ENCODE measurements around the gene STXBP3.

STXBP3 gene

DNA sequence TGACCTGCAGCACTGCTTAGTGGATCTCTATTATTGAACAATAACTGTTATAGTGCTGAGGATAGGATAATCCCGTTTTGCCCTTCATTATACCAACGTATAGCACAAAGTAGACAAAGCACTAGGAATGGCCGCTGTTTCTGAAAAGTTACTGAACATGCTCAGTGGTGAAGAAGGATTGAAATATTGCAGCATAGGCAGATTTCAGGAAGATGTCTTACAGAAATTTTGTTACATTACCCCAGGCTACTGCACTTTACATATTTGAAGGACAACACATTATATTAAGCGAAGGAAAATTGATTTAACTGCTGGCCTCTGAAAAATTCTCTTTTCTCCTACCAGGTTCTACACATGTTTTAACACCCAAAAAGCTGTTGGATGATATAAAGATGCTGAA lies 62.0 kb downstream of the STXBP3 start:
- DNase-seq (ENCODE audit: low spot score), result no peak

DNA sequence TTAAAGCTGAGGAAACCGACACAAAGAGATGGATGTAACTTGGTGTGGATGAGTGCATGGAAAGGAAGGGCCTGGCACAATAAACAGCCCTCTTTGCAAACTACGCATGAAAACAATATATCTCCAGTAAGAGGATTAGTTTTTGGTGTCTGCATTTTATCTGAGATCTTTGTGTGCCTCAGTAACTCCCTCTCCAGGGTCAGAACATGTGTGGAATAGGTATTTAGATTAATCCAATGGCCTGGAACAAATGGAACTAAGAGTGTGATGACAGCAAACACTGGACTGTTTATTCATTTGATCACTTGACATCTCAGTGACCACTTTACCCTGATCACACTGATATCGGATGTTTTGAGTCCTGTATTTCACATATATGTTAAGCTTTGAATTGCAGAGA lies 65.1 kb downstream of the STXBP3 start:
- DNase-seq (ENCODE audit: low spot score), result no peak

DNA sequence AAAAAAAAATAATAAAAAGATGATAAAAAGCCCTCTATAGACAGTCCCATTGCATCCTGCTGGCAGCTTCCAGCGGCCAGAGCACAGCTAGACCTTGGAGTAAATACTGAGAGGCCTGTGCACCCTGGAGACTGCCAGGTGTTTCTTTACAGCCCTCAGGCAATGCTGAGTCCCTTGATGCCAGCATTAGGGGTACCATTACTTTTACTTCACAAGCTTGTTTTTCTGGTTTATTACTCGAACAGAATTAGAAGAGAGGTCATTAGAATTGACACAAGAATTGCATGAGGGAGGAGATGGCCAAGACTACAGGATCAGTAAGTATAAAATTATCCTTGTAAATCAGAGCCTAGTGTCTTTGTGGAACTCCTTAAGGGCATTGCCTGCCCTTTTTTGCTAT lies 66.9 kb downstream of the STXBP3 start:
- DNase-seq (ENCODE audit: low spot score), result no peak

DNA sequence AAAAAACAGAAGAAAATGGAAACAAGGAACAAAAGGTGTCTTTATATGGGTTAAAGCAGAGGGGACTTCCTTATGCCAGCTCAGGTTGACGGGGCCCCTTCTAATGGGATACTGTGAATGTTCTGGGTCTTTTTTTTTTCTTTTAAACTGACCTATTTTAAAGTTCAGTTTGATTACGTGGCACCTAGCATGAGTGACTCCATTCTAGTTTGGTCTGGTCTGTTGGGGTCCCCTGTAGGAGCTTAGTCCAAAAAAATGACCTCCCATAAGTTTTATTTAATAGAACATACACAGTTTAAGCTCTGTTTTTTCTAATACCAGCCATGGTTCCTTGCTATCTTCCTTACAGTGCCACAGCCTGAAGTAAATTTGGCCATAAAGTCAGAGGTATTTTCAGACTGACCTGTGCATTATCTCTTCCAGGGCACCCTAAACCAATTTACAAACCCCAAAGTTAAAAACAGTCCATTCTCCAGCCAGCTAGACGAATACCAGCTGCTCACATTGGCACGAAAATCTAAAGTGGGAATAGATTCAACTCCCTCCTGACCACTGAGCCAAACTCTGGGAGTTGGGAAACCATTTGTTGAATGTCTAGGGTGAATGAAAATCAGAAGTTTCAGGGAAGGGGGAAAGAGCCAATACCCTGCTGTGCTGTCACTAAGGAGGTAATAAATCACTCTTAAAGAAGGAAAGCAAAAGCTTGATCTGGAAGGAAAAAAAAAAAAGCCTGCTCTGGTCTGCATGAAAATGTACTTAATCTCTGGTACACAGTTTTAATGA lies 68.1 kb downstream of the STXBP3 start:
- DNase-seq (ENCODE audit: low spot score), result no peak

DNA sequence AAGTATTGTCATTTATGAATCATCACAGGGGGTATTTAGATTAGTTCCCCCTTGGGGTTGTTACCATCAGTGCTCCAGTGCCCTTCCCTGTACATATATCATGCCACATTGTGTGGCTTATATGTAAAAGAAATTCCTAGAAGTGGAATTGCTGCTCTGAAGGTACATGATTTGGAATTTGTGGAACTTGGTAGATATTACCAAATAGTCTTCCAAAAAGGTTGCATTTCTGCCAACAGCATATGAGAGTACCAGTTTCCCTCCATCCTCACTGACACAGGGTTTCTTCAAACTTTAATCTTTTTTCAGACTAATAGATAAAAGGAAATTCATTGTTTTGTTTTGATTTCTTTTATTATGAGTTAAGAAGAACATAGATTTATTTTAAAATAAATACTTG lies 69.1 kb downstream of the STXBP3 start:
- no peak for DNase-seq (ENCODE audit: low spot score)

DNA sequence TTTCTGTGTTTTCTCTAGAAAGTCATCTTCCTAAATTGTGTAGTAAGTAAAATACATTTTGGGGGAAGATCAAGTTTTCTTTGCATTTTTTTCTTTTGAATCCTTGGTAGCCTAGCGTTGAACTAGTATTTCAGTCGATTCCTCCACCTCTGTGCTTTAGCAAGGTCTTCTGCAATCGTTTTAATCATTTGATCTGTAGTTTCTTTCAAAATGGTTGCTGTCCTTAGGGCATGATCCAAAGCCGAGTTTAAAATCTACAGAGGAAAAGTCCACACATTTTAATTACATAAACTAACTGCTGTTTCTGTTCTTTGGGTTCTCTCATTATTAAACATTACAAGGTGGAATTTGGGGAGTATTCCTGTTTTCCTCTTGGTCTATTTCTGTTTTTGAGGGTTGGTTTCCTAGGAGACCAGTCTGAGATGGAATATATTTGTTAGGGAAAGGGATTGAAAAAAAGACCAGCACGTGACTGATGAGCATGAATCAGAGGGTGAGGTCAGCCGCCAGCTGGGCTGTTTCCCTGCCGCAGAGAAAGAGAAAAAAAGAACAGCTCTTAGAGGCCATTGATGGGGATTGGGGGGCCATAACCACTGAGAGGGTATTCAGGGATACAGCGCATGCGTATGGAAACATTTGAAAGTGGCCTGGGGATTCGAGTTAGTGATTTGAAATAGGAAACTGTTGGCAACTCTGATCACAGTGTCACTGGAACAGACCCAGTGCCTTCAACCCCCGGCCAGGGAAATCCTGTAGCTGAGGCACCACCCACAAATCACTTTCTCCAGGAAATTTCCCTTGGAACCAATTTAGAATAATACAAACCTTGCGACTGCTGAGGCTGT lies 69.8 kb downstream of the STXBP3 start:
- DNase-seq (ENCODE audit: low spot score), result no peak

DNA sequence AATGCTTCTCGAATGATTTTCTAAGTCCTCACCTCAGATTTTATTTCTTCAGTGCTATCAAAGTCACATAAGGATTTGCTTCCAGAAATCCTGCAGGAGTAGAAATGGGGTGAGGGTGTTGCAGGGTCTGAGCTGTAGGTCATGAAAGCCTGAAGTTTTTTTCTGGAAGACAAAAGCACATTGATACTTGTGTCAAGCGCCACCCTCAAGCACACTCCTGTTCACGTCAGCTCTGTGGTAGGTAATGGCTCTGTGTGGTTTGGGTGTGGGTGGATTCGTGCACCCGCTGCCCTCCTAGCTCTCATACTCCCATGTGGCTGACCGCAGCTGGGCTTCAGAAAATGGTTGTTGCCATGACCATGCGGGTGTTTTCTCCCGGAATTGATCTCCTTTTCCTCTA lies 70.5 kb downstream of the STXBP3 start:
- no peak for DNase-seq (ENCODE audit: low spot score)

DNA sequence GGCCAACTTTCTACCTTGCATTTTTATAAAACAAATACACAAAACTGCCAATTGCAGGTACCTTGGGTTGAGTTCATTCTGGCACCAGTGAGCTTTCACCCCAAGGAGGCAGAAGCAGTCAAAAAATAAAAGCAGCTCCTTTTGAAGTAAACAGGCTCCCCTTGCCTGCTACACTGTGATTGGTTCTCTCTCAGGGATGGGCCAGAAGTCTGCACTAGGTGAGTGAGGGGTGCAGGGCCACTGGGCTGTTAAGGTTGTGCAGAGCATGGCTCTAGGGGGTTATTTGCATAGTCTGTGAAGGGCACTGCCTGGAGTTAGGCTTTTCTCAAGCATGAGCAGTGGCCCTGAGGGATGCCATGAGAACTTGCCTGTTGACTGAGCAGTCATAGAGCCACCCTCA lies 71.3 kb downstream of the STXBP3 start:
- DNase-seq (ENCODE audit: low spot score), result no peak

DNA sequence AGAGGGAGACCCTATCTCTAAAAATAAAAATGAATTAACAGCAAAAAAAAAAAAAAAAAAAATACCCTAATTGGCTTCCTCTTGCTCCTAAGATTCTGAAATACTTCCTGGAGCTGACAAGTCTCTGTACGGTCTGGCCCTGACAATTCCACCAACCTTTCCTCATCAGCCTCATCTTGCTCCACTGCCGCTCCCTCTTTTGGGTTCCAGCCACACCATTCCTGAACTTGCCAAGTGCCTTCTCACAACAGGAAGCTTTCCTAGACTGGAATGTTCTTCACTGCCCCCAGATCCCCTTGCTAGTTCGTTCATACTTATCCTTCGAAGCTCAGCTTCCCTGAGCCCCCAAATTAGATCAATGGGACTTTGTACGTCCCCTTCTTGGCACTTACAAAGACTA lies 73.4 kb downstream of the STXBP3 start:
- no peak for DNase-seq (ENCODE audit: low spot score)

DNA sequence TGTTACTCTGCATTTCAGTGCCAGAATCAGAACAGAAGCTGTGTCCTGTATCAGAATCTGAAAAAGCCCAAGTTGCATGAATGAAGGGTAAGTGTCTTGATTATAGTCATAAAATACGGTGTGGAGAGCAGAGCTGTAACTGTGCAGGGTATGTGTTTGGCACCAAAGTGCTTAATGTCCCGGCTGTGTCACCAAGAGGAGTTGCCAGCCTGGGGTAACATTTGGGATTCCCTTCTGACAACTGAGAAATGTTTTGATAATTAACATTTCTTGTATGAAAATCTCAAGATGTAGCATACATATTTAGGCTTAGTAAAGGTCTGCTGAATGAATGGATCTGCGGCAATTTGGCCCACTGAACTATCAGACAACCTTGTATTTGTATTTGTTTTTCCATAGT lies 77.2 kb downstream of the STXBP3 start:
- no peak for DNase-seq (ENCODE audit: low spot score)

DNA sequence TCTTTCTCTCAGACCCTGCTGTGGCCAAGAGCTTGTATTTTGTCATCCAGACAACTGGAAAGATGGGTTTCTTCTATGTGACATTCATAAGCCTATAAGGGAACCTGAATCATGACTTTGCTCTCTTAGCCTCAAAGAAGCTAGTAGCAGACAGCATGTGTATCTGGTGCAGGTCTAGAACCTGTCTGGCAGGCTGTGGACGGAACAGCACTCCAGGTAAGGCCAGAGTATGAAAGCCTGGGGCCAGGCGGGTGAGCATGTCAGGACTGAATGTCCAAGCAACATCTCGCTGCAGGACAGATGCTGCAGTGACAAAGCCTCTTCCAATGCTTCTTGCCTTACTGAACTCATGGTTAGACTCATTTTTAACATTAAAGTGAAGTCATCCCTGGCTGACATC lies 77.6 kb downstream of the STXBP3 start:
- DNase-seq (ENCODE audit: low spot score), result no peak

DNA sequence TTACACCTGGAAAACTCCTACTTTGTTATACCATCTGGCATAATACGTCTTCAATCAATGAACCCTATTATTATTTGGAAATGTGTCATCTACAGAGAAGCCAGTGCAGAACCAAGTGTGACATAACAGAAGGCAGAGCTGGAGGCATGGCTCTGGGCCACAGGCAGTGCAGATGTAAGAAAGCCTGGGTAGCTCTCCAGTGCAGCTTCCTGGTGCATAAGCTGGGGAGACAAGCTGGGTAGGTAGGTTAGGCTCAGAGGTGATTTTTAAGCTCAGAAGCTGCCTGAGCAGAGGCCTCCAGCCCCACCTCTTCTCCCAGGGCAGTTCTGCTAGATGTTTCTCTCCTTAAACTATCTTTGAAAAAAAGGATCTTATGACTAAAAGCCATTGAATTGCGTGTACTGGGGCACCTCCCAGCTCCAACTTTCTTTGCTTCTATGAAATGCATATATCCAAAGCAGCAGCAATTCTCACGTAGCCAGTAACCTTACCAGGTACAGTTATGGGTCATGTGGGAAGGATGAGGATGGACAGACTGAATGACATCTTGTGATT lies 79.7 kb downstream of the STXBP3 start:
- DNase-seq (ENCODE audit: low spot score), result no peak

DNA sequence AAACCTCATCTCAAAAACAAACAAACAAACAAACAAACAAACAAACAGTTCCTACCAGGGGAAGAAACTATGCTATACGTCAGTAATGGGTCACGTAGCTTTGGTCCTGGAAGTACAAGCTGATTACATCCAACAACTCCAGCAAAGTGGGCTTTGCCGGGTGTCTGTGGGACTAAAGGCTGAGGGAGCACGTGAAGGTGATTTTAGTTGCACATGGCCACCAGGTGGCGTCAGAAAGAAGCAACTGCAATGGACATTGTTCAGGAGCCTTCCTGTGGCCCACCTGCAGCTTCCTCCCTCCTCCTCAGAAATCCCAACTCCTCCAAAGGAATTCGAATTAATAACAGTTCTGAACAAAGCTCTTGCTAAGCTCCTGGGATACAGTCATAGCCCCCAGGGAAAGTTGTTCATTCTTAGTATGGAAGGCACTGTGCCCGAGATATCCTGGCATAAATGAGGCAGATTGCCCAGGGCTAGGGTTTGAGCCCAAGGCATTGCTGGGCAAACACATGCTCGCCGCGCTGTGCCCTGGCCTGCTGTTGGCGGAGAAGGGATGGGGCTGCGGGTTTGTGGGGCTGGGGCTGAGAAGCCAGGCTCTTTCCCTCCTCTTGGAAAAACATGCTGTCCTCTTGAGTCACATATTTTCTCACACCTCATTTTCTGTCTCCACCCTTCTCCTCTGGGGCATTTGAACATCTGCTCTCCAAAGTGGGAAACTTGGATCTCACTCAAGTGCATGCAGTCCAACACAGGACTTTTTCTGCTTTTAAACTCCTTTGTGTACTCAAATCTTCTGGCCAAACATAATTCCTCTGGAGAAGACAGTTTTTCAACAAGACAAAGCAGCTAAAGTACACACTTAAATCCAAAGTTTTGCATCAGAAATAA lies 81.8 kb downstream of the STXBP3 start:
- peak; percentile 62 for DNase-seq (ENCODE audit: low spot score)

DNA sequence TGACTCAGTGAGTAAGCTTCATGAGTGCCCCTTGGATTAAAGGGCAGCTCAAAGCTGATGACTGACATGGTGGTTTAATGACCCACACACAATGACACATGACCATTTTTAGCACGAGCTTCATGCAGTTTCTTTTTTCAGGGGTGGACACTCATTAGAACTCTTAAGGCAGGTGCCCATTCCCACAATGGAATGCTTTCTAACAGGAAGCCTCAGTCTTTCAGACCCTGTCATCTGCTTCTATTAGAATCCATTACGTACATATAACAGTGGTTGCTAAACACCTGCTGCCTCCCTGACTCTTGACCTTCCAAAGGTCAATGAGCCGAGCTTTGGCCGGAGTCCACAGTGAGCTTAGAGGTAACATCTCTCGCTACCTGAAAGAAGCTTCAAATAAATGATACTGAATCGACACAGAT lies 83.0 kb downstream of the STXBP3 start:
- no peak for DNase-seq (ENCODE audit: low spot score)

DNA sequence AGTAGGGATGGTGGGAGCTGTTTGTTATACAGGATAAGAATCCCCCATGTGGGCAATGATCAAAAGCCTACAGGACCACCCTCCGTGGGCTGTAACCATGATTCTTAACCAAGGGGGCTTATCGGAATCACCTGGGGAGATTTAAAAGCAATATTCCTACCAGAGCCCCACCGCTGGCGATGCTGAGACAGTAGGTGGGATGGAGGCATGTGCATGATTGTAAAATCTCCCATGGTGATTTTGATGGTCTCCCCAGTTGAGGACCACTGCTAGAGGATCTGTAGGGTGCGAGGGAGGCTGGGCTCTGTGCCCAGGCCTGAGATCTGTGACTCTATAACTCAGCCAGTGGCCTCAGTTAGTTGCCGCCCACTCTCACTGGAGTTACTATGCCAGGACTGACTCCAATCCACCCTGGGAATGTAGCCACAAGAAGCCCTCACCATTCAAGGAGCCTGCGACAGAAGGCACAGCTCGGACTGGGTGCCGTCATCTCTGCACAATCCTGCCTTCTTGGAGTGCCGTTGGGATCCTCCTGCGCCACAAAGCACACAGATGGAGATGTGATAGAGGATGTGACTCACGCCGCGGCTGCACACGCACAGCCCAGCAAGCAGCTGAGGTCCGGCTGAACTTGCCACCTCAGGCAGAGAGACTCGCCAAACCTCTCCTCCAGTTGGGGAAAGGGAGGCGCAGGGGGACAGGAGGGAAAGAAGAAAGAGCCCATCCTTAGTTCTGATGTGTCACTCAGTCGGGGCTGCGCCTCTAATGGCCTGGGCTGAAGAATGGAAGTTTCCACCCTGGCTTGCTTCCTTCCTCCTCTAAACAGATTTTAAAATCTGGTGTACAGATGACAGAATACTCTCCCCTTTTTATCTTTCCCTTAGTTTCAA lies 83.9 kb downstream of the STXBP3 start:
- no peak for DNase-seq (ENCODE audit: low spot score)

DNA sequence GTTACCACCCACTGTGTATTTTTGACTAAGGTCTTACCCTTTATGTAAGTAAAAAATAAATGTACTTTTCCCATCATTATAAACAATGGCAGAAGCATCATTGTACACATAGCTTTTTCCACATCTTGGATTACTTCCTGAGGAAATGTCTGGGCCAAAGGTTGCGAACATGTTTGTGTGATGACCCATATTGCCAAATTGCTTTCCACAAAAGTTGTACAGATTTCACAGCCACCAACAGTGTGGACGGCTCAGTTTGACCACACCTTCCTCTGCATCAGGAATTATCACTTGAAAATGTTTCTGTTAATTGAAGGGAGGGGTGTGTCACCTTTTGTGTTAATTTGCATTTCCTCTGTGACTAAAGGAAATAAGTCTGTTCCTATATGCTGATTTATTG lies 84.8 kb downstream of the STXBP3 start:
- no peak for DNase-seq (ENCODE audit: low spot score)

DNA sequence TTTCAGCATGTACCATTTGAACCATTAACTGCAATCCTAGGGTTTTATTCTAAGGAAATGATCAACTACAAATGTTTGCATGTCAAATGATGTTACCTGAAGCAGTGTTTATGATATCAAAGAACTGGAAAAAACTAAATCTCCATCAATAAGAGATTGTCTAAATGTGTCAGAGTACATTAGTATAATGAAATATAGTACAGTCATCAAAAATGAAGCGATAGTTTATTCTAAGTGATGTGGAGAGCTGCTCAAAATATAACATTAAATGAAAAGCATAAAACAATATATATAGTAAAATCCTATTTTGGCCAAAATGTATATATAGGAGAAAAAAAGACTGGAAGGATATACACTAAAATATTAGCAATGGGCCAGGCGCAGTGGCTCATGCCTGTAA lies 86.5 kb downstream of the STXBP3 start:
- no peak for DNase-seq (ENCODE audit: low spot score)

DNA sequence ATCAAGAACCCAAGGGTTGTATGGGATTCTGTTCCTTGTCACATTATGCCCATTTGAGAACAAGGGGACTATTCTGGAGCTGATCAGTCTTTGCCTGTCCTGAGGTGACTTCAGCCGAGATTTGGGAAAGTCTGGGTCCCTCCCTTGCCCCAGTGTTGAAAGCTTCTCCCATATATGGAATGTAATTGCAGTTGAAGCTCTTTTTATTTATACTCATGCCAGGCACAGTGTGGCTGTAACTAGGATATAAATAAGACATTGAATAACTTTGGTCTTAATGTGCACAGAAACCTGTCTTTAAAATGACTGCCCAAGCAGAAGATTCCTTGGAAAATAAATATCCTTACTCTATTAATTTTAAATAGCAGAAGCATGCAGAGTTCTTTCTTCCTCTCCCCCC lies 95.2 kb downstream of the STXBP3 start:
- DNase-seq (ENCODE audit: low spot score), result no peak

DNA sequence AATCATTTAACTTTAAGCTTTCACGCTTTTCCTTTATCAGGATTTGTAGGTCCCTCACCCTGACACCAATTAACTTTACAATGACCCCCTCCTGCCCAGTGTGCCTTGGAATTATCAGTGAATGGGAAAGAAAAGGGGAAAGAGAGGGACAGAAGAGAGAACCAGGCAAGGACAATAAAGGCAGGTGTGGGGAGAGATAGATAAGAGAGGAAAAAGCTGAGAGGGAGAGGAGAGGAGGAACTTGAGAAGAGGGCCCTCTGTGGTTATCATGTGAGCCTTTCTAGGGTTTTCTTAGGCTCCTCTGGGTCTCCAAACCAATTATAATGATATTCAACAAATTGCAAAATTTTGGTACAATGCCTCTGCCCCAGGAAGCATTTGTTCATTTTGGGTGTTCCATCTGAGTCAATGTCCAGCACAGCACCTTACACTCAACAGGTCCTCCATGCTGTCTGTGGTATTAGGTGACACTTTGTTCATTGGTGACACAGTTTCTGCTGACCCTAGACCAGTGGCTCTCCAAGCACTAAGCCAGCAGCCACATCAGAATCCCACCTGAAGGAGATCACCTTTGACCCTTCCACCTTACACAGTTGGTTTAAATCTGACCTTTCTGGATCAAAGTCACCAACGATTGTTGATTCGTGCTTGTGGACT lies 96.2 kb downstream of the STXBP3 start:
- no peak for DNase-seq (ENCODE audit: low spot score)

DNA sequence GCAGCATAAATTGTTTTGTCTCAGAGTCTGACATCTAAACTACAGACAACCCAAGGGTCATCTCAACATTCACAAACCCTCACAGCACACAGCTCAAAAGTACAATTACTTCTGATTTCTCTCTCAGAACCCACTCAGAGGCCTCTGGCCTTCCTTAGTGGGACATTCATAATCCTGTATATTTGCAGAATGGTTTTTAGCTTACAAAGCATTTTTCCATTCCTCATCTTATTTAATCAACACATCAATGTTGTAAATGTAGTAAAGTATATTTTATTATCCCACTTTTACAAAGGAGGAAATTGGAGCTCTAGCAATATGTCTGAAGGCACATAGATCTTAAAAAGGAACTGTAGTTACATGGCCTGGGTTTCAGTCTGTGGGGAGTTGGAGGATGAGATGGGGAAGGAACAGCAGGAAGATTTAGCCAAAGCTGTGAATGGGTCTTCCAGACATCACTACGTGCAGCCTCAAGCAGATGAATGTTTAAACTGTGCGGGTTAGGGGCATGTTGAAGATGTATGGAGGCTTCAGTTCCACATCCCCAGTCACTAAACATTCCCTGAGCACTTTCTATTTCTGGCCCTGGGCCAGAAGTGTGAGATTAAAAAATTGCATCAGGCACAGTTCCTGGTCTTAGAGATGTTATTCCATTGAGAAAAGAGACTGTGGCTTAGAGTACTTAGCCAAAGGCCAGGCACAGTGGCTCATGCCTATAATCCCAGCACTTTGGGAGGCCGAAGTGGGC lies 97.1 kb downstream of the STXBP3 start:
- DNase-seq (ENCODE audit: low spot score), result no peak

All from HuH-7 (cell line).